Loucy (cell line): Measurements from ENCODE around the gene SORCS2.

Experiments used
- H2AFZ ChIP-seq: fragments of 200-600 bp; sonication (generic); 2 replicates; pipeline ENCODE4 v1.6.0; 2016; ENCODE audit warnings: antibody characterized with exemption, mild to moderate bottlenecking, low read length, moderate library complexity
- H3F3A ChIP-seq: fragments of 200-600 bp; 2 replicates; pipeline ENCODE4 v1.6.0; 2016; ENCODE audit warnings: antibody characterized with exemption, low read depth, mild to moderate bottlenecking
- H3K27me3 ChIP-seq: fragments of 200-600 bp; sonication (generic); 2 replicates; pipeline ENCODE4 v1.6.1; 2014; ENCODE audit warnings: low read length, mild to moderate bottlenecking; ENCODE audit not compliant: insufficient read depth, poor library complexity, severe bottlenecking
- H3K36me3 ChIP-seq: fragments of 200-600 bp; sonication (generic); 2 replicates; pipeline ENCODE4 v1.6.1; 2016; ENCODE audit warnings: low read length; ENCODE audit not compliant: insufficient read depth
- H3K4me1 ChIP-seq: fragments of 200-600 bp; sonication (generic); 2 replicates; pipeline ENCODE4 v1.5.1; 2014; ENCODE audit warnings: low read length, mild to moderate bottlenecking; ENCODE audit not compliant: insufficient read depth, poor library complexity, severe bottlenecking
- H3K4me2 ChIP-seq: fragments of 200-600 bp; sonication (generic); 2 replicates; pipeline ENCODE4 v1.6.0; 2014; ENCODE audit warnings: antibody characterized with exemption, low read length, low read depth, mild to moderate bottlenecking; ENCODE audit not compliant: poor library complexity, severe bottlenecking
- H3K4me3 ChIP-seq: fragments of 200-600 bp; sonication (generic); 2 replicates; pipeline ENCODE4 v1.5.1; 2014; ENCODE audit warnings: low read length, mild to moderate bottlenecking, mixed read lengths; ENCODE audit not compliant: poor library complexity, severe bottlenecking
- H3K79me2 ChIP-seq: fragments of 200-600 bp; sonication (generic); 2 replicates; pipeline ENCODE4 v1.6.1; 2014; ENCODE audit warnings: low read length; ENCODE audit not compliant: insufficient read depth
- H3K9ac ChIP-seq: fragments of 200-600 bp; sonication (generic); 2 replicates; pipeline ENCODE4 v1.6.0; 2014; ENCODE audit warnings: mild to moderate bottlenecking, low read depth, low read length, moderate library complexity; ENCODE audit not compliant: poor library complexity, severe bottlenecking
- H3K9me2 ChIP-seq: fragments of 200-600 bp; sonication (generic); replicated peaks from 2 replicates; pipeline ENCODE4 v1.6.1; 2016; ENCODE audit warnings: low read depth, low read length, mixed read lengths
- H3K9me3 ChIP-seq: fragments of 200-600 bp; sonication (generic); 2 replicates; pipeline ENCODE4 v1.6.1; 2014; ENCODE audit warnings: mild to moderate bottlenecking, antibody characterized with exemption, low read length, low read depth; ENCODE audit not compliant: insufficient read depth
- H4K20me1 ChIP-seq: fragments of 200-600 bp; sonication (generic); 2 replicates; pipeline ENCODE4 v1.6.0; 2014; ENCODE audit warnings: antibody characterized with exemption, low read length, mild to moderate bottlenecking; ENCODE audit not compliant: insufficient read depth, poor library complexity, severe bottlenecking
- EZH2phosphoT487 ChIP-seq: fragments of 200-600 bp; IDR thresholded peaks from 2 replicates; pipeline ENCODE4 v1.6.1; 2018; ENCODE audit warnings: antibody characterized with exemption, mild to moderate bottlenecking, moderate library complexity, borderline replicate concordance
- TF ChIP-seq, protein P1 (sequence below): fragments of 200-600 bp; sonication (generic); conservative IDR thresholded peaks from 2 replicates; pipeline ENCODE4 v1.5.1; 2014; ENCODE audit warnings: mild to moderate bottlenecking, antibody characterized with exemption, low read length

Gene SORCS2

DNA sequence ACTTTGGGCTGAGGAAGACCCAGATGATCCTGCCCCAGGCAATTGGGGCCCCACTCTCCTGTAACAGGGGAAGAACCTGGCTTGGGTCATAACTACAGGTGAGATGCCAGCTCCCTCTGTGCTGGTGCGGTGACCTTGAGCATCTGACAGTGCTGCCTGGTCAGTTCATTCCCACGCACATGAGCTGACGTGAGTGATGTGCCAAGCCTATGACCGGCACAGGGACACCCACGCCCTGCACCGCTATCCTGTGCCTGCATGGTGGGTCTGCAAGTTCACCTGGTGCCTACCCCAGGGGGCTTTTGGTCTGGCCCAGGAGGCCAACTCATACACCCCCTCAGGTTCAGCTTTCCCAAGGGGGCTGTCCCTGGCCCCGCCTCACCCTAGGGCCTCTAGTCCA lies 366.1 kb downstream of the SORCS2 start:
- no peak for TF ChIP-seq EZH2phosphoT487
- TF ChIP-seq, protein P1, sequence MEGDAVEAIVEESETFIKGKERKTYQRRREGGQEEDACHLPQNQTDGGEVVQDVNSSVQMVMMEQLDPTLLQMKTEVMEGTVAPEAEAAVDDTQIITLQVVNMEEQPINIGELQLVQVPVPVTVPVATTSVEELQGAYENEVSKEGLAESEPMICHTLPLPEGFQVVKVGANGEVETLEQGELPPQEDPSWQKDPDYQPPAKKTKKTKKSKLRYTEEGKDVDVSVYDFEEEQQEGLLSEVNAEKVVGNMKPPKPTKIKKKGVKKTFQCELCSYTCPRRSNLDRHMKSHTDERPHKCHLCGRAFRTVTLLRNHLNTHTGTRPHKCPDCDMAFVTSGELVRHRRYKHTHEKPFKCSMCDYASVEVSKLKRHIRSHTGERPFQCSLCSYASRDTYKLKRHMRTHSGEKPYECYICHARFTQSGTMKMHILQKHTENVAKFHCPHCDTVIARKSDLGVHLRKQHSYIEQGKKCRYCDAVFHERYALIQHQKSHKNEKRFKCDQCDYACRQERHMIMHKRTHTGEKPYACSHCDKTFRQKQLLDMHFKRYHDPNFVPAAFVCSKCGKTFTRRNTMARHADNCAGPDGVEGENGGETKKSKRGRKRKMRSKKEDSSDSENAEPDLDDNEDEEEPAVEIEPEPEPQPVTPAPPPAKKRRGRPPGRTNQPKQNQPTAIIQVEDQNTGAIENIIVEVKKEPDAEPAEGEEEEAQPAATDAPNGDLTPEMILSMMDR: no peak
- no peak overlapping the region for H3K4me3 ChIP-seq

DNA sequence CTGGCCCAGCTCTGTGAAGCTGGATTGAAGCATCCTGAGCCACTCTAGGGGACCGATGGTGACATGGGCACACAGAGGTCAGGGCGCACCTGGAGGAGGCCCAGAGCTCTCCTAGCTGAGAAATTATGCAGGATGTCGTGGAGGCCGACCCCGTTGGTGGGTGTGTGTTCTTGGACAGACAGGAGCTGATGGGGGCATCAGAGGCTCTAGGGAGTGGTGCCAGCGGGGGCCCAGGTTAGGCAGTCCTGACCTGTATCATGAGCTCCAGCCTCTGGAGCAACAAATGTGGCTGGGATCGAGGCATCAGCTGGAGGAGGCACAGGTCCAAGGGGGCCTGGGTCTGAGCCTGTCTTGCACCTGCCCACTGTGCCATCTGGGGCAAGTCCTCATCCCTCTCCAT lies 367.0 kb downstream of the SORCS2 start:
- no peak overlapping the region for H3K9ac ChIP-seq
- no peaks in the 10 kb centered on the region for H3K36me3 ChIP-seq
- H3K9me2 ChIP-seq: no peaks in the 10 kb centered on the region
- no peak overlapping the region for H3K4me2 ChIP-seq
- no peaks in the 10 kb centered on the region for H4K20me1 ChIP-seq
- H3K4me3 ChIP-seq: no peak overlapping the region
- no peaks in the 10 kb centered on the region for H3K79me2 ChIP-seq
- no peaks in the 10 kb centered on the region for H3K27me3 ChIP-seq
- H2AFZ ChIP-seq: no peak overlapping the region
- no peaks in the 10 kb centered on the region for H3F3A ChIP-seq
- no peaks in the 10 kb centered on the region for H3K4me1 ChIP-seq
- H3K9me3 ChIP-seq: peaks cover 31% of the 10 kb centered on the region; the same call in 1 of the 2 replicates
- no peak for TF ChIP-seq EZH2phosphoT487
- TF ChIP-seq, protein P1: no peak

More for the DNA sequence above, 366.1 kb downstream of the SORCS2 start:
- H3K4me1 ChIP-seq: no peaks in the 10 kb centered on the region
- H3K9me2 ChIP-seq: no peaks in the 10 kb centered on the region
- H3K9me3 ChIP-seq: peaks cover 31% of the 10 kb centered on the region; the same call in 1 of the 2 replicates
- H3K9ac ChIP-seq: no peak overlapping the region
- no peak overlapping the region for H2AFZ ChIP-seq
- H4K20me1 ChIP-seq: no peaks in the 10 kb centered on the region
- no peak overlapping the region for H3K4me2 ChIP-seq
- H3K79me2 ChIP-seq: no peaks in the 10 kb centered on the region
- no peaks in the 10 kb centered on the region for H3K36me3 ChIP-seq
- H3K27me3 ChIP-seq: no peaks in the 10 kb centered on the region
- H3F3A ChIP-seq: no peaks in the 10 kb centered on the region

DNA sequence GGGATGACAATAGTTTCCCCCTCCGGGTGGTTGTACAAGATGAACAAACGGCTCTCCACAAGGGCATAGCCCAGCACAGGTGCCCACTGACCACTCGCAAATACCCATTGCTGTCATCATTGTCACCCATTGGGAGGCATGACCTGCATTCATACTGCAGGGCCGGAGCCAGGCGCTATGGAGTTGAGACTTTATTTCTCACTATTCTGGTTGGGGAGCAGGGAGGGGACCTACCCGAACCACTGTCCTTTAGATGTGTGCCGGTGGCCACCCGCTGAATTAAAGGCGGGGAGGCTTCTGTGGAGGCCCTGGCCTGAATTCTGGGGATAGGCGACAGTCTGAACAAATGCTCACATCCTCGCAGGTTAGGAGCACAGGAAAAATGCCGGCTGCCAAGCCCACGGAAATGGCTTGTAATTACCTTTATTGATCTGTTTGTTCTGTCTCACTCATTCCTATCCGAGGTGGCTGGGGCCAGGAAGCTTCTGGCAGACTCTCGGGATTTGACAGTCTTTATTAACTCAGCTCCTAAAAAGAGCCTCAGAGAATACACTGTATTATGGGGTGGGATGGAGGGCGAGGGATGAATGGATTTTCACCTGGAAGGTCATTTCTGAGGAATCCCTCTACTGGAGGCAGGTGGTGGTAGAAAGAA lies 367.5 kb downstream of the SORCS2 start:
- Histone ChIP-seq H3K36me3 (no peaks in the 10 kb centered on the region), H3K9me3 (peaks cover 31% of the 10 kb centered on the region; the same call in 1 of the 2 replicates), H3K4me3 (no peak overlapping the region), H4K20me1 (no peaks in the 10 kb centered on the region), H3K79me2 (no peaks in the 10 kb centered on the region), H2AFZ (no peak overlapping the region), H3K4me2 (no peak overlapping the region), H3K27me3 (no peaks in the 10 kb centered on the region), H3F3A (no peaks in the 10 kb centered on the region), H3K4me1 (no peaks in the 10 kb centered on the region), H3K9me2 (no peaks in the 10 kb centered on the region), H3K9ac (no peak overlapping the region)
- TF ChIP-seq, protein P1: no peak
- no peak for TF ChIP-seq EZH2phosphoT487
